HG03025 (cell line): Measurements from ENCODE around the gene TRAPPC1.

Source experiments
- ATAC-seq: cut with Tn5 transposase; IDR thresholded peaks from one replicate; pipeline ENCODE4 v1.9.1; 2021; ENCODE audit warnings: mild to moderate bottlenecking, moderate library complexity; ENCODE audit not compliant: unreplicated experiment, low FRiP score

The TRAPPC1 gene

GRCh38 chr17:7909089-7909488, 22.7 kb downstream of the TRAPPC1 start:
- no peak for ATAC-seq

DNA sequence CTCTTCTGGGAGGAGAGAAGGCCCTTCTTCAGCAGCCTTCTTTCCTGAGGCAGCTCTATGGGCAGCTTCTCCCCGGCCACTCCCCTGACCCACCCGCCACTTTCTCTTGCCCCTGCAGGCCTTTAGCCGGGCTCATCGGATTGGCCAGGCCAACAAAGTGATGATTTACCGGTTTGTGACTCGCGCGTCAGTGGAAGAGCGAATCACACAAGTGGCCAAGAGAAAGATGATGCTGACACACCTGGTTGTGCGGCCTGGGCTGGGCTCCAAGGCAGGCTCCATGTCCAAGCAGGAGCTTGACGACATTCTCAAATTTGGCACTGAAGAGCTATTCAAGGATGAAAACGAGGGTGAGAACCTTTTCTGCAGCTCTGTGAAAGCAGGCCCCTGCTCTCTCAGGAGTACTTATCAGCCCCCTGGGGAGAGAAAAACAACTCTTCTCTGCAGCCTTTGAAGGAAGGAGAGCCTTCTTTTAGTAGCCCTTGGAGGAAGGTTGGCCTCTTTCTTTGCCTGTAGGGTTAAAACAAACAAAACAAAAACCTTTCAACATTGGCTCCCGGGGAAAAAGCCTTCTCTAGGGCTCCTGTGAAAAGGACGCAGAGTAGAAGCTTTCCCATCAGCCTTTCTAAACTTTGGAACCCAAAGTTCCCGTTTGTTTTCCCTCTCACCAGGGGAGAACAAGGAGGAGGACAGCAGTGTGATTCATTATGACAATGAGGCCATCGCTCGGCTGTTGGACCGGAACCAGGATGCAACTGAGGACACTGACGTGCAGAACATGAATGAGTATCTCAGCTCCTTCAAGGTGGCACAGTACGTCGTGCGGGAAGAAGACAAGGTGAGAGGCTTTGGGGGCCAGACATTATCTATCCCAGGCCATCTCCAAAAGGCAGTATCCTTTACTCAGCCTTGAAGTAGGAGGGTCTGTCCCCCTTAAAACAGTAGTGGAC, 28.3 kb downstream of the TRAPPC1 start:
- no peak for ATAC-seq

- no peak for ATAC-seq
Measured at GRCh38 chr17:7897773-7898172, 34.0 kb downstream of the TRAPPC1 start.

DNA sequence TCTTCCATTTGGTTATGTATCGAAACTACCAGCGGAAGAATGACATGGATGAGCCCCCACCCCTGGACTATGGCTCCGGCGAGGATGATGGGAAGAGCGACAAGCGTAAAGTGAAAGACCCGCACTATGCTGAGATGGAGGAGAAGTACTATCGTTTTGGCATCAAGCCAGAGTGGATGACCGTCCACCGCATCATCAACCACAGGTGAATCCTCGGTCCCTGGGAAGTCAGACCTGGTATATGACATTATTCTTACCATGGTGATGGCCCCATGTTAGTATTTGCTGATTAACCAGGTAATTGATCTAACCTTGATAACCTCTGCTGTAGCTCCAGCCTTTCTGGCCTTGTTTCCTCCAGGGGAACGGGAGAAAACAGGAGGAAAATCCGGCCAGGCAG, 34.7 kb downstream of the TRAPPC1 start:
- no peak for ATAC-seq

DNA sequence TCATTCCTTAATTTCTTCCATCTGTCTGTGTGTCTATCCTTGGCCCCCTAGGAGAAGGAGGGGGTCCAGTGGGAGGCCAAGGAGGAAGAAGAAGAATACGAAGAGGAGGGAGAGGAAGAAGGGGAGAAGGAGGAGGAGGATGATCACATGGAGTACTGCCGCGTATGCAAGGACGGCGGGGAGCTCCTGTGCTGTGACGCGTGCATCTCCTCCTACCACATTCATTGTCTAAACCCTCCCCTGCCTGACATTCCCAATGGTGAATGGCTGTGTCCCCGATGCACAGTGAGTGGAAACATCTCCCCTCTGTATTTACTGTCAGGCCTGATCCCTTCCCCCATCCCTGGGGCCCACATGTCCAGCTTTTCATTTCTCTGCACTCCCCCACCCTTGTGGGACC, 36.9 kb downstream of the TRAPPC1 start:
- no peak for ATAC-seq

DNA sequence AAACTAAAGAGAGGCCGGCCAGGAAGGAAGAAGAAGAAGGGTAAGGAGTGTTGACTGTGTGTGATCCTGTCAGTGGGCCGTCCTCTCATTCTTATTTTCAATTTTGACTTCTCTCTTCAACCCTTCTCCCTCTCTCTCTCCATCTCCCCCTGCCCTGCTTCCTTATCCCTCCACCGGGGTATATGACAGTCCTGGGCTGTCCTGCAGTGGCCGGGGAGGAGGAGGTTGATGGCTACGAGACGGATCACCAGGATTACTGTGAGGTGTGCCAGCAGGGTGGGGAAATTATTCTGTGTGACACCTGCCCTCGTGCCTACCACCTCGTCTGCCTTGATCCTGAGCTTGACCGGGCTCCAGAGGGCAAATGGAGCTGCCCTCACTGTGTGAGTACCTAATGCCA, 37.5 kb downstream of the TRAPPC1 start:
- ATAC-seq, result no peak

DNA sequence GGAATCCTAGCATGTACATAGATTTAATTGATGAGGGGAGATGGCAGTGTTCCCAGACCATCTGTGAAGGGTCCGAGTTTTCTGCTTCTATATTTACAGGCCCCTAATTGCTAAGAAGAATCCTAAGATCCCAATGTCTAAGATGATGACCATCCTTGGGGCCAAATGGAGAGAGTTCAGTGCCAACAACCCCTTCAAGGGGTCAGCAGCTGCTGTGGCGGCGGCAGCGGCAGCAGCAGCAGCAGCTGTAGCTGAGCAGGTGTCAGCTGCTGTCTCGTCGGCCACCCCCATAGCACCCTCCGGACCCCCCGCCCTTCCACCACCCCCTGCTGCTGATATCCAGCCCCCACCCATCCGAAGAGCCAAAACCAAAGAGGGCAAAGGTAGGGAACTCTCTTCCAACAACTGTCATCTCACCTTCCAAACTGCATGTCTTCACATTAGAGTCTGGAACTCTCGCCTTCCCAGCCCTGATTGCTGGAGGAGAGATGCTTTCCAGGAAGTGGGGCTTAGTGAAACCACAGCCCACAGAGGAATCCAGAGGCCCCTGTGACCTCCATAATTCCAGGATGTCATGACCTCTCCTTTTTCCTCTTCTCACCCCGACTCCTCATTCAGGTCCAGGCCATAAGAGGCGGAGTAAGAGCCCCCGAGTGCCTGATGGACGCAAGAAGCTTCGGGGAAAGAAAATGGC, 38.4 kb downstream of the TRAPPC1 start:
- no peak for ATAC-seq

DNA sequence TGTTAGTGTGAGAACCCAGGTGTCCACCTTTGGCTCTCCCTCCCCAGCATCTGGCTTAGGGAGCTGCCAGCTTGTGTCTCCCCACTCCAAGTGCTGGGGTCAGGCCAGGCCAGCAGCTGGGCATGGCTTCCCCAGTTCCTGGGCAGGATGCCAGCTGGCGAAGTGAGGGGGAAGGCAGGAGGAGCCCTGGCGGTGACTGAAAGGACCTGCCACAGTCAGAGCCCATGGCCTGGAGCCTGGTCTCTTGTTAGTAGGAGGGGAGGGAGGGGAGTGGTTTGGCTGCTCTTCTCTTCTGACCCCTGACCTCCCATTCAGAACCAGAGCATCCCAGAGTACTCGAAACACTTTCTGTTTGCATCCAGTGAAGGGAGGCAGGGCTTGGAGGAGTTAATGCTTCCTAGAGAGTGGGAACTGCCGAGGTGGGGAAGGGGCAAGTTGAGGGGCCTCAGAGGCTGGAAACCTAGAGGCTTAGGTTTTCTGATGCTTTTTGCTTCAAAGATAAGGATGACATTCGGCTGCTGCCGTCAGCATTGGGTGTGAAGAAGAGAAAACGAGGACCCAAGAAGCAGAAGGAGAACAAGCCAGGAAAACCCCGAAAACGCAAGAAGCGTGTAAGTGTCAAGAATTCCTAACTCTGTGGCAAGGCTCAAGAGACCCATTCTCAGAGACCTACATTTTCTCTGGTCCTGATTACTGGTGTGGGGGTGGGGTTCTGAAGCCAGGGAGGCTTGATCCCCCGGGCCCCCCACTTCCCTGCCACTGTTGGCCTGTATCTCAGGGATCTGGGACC, 42.4 kb downstream of the TRAPPC1 start:
- ATAC-seq, result no peak

- ATAC-seq, result no peak
Measured at GRCh38 chr17:7888184-7888920, 43.4 kb downstream of the TRAPPC1 start, which contains the start of gene CHD3. Gene CHD3 (plus strand): TSS chr17:7888789. CDS start chr17:7889001, 212 bp downstream.

- ATAC-seq, result no peak
Measured at GRCh38 chr17:7887482-7888183, 44.1 kb downstream of the TRAPPC1 start.

DNA sequence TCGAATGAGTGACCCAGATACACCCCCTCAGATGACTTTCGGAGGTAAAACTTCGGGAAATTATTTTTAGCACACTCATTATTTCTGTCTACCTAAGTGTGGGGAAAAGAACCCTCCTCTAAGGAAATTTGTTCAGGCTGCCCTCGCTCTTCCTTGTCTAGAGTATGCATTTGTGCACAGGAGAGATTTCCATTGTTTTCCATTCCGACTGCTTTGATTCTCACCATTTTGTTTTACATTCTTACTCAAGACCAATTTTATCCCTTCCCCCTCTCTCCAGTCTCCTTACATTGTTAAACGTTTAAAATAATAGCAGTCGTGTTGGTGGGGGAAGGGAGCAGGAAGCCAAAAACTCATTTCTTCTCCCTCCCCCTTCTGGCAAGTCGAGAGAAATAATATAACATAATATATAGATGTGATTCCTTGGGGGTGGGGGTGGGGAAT, 44.7 kb downstream of the TRAPPC1 start:
- ATAC-seq, result no peak

GRCh38 chr17:7886227-7887037, 45.3 kb downstream of the TRAPPC1 start:
- ATAC-seq, result no peak

DNA sequence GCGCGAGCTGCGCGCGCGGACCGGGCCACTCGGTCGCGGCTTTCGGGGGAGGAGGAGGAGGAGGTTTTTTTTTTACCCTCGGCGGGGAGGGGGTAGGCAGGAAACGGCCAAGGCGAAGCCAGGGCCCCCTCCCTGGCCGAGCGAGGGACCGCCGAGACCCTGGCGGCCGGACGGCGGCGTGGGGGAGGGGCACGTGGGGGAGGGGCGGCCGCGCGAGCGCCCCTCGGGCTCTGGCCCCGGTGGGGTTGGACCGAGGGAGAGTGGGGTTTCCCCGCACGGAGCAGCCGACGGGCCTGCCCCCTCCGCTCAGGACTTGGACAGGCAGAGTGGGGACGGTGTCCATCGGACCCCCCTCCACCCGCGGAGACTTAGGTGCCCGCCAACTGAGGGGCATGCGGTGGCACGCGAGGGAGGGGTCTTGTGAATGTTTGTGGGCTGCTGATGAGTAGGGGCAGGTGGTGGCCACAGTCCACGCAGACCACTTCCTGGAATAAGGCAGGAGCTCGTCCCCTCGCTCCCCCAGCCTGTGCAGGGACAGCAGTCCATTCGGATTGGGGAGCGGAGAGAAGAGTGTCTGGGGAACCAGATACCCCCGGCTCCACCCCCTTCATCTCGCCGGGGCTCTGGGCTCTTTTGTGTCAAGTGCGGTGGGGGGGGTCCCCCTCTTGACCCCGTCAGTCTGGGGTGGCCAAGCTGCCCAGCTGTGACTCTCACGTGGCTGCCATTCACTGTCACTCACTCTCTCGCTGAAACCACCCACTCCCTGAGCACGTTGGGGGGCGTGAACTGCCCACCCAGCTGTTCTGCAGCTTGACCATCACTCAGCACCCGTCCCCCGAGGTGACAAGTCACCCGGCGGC, 46.1 kb downstream of the TRAPPC1 start:
- no peak for ATAC-seq

- ATAC-seq, result no peak
Measured at GRCh38 chr17:7884581-7885366, 47.0 kb downstream of the TRAPPC1 start.

DNA sequence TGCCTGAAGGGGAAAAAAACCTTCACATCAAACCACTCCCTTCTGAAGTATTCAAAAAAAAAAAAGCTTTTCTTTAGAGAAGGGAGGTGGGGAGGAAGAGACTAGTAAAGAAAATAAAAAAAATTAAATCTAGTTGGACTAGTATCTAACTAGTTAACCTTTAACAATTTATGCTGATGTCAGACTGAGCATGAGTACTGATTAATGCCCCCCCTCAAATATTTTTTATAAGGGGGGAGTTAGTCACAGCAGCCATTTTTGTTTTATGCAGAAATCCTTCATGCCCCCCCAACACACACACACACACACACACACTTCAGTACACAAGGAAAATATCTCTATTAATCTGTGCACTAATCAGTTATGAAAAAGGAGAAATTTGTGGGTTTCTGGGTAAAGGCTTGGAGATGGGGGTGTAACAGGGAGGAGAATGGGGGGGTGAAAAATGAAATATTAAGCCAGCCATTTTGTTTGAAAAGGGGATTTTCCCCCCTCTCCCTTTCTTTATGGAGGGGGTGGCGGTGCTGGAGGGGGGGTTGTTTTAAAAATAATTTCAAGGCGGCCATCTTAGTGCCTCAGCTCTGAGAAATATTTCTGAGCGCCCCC, 47.9 kb downstream of the TRAPPC1 start:
- no peak for ATAC-seq

DNA sequence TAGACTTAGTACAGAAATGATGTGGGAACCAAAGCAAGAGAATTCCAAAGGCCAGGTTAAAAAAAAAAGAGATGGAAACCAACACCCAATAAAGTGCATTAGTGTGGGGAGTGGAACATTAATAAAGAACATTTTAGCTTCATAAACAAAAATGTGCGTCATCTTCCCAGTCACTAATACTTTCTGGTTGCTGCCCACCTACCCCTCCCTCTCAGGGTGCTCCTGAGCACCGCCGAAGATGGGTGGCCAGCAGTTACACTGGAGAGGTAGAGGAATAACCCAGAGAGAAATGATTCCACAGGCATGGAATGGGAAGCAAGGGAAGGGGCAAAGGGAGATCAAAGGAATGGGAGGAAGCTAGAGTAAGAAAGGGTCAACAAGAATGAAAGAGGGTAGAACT, 49.1 kb downstream of the TRAPPC1 start:
- ATAC-seq, result no peak

GRCh38 chr17:7882068-7882467, 49.7 kb downstream of the TRAPPC1 start:
- no peak for ATAC-seq
